Right lobe of liver (tissue), 6 donors: Measurements from ENCODE around the gene ZNRD2. TPM values are rescaled to one million over a fixed set of nuclear protein-coding genes. Genes with fewer than 3 reads are reported as not detected.

Source experiments
- ATAC-seq, 4 donors: fragments of 200-7000 bp; cut with Tn5 transposase; one replicate each; pipeline ENCODE4 v1.9.1; 2020; ENCODE audit warnings: mild to moderate bottlenecking in 4 of 4, moderate library complexity in 4 of 4
- DNase-seq, 3 donors: peaks; one replicate each; pipeline ENCODE4 v3.0.0-alpha.2; 2020
- H3K27ac ChIP-seq, 3 donors: fragments of 200-600 bp; one replicate each; pipeline ENCODE4 v1.8.0; 2022
- H3K27me3 ChIP-seq, 2 donors: fragments of 200-600 bp; one replicate each; pipeline ENCODE4 v1.8.0; 2022
- H3K36me3 ChIP-seq, 4 donors: fragments of 200-600 bp; sonication (generic) in 1 of 4; one replicate each; pipeline versions ENCODE4 v1.5.1 to v1.8.0; 2017 to 2022; ENCODE audit warnings: control low read depth in 1 of 4
- H3K4me1 ChIP-seq, 4 donors: fragments of 200-600 bp; sonication (generic) in 1 of 4; one replicate each; pipeline versions ENCODE4 v1.5.1 to v1.8.0; 2017 to 2022; ENCODE audit warnings: control low read depth in 1 of 4
- H3K4me3 ChIP-seq, 3 donors: fragments of 200-600 bp; one replicate each; pipeline ENCODE4 v1.8.0; 2022
- H3K9me3 ChIP-seq, 4 donors: fragments of 200-600 bp; sonication (generic) in 1 of 4; one replicate each; pipeline versions ENCODE4 v1.5.1 to v1.8.0; 2017 to 2022; ENCODE audit warnings: control low read depth in 1 of 4
- CTCF ChIP-seq, 4 donors: fragments of 200-600 bp in 3 of 4; fragments of 450-650 bp in 1 of 4; IDR thresholded peaks; one replicate each; pipeline versions ENCODE4 v1.5.1 to v1.8.0; 2016 to 2022; ENCODE audit warnings: antibody characterized with exemption in 4 of 4, mild to moderate bottlenecking in 2 of 4
- POLR2A ChIP-seq: fragments of 450-650 bp; IDR thresholded peaks from one replicate; pipeline ENCODE4 v1.6.1; 2017; ENCODE audit warnings: antibody characterized with exemption, mild to moderate bottlenecking
- WGBS: methylation state at CpG from one replicate; pipeline ENCODE4 v1.1.6; 2018; ENCODE audit warnings: low coverage, low lambda C conversion rate; ENCODE audit not compliant: insufficient coverage; ENCODE audit errors: missing lambda C conversion rate; 5-methylcytosine and 5-hydroxymethylcytosine counted together
- intact Hi-C, 2 donors: fragments of 100-400 bp; cut with DNase I; formaldehyde crosslinking; loops; one replicate each; pipeline versions ENCODE4 v1.11.2 to v1.14.1; 2022
- total RNA-seq, 6 experiments: library from RNA; depleted of rRNA in 2 of 6; stranded (reverse); fragments of >200 nt in 2 of 6; fragmentation: NEBNext Ultra II Directional in 3 of 6; extraction: Animal tissue kit (Norgen Biotek cat#: 25700) in 3 of 6; gene quantifications; one replicate each; pipeline versions ENCODE4 v1.1.0 to v1.2.4, GENCODE V29; 2016 to 2023
- donor health status: DM: no; HTN: yes; CAD: no.
- donor health status: DM: no; HTN: no; CAD: no.
- donor health status: DM: no; HTN: no; CAD: no.
- donor health status: DM: no; HTN: yes; CAD: no.
- donor health status: DM: no; HTN: yes; CAD: no.

ZNRD2 gene
- total RNA-seq, 6 experiments from 2014 or later: 11.6 to 43.2 (median 16.5) TPM

GRCh38 chr11:65558930-65559509, 11.3 kb upstream of the ZNRD2 start:
- Histone ChIP-seq H3K9me3 (no peaks in the 10 kb centered on the region), H3K27ac (peak overlapping the region; percentile 41 to 82 (median 56)), H3K4me3 (peak overlapping the region in 2 of 3 donors; percentile 50 to 55), H3K4me1 (peaks cover 0 to 8% (median 3%) of the 10 kb centered on the region in 4 donors), H3K36me3 (no peaks in the 10 kb centered on the region), H3K27me3 (no peaks in the 10 kb centered on the region)
- DNase-seq (peak in 1 of 3 donors; percentile 58), ATAC-seq (peak in 3 of 4 donors; percentile 3 to 4 (median 4))
- TF ChIP-seq CTCF (IDR thresholded peaks at IDR 0.05) (no peak), POLR2A (no peak)
- intact Hi-C loops: no loop called here
- WGBS: no CpG with 5 or more reads among the region's 19 CpGs

- no peak for TF ChIP-seq CTCF (IDR thresholded peaks at IDR 0.05)
- no peak for TF ChIP-seq POLR2A
- Histone ChIP-seq H3K36me3 (no peaks in the 10 kb centered on the region), H3K9me3 (no peaks in the 10 kb centered on the region), H3K27me3 (no peaks in the 10 kb centered on the region), H3K4me3 (no peak overlapping the region), H3K4me1 (peaks cover 0 to 8% (median 3%) of the 10 kb centered on the region in 4 donors), H3K27ac (peak overlapping the region; percentile 41 to 82 (median 56))
- intact Hi-C loops: no loop called here
- WGBS: 100% methylated on average over 1 of the region's 5 CpGs
- ATAC-seq (no peak), DNase-seq (no peak)
Measured at GRCh38 chr11:65559535-65559934, 10.7 kb upstream of the ZNRD2 start.

- no peaks in the 10 kb centered on the region for H3K36me3 ChIP-seq
- no peak for TF ChIP-seq CTCF (IDR thresholded peaks at IDR 0.05)
- TF ChIP-seq POLR2A: no peak
- WGBS: 27% methylated on average over 4 of the region's 5 CpGs
- no peak overlapping the region for H3K4me3 ChIP-seq
- no peaks in the 10 kb centered on the region for H3K9me3 ChIP-seq
- H3K27me3 ChIP-seq: no peaks in the 10 kb centered on the region
- DNase-seq (no peak), ATAC-seq (peak in 1 of 4 donors; percentile 5)
- H3K27ac ChIP-seq: peak overlapping the region in 1 of 3 donors; percentile 41
- intact Hi-C loops: no loop called here
- peaks cover 0 to 8% (median 3%) of the 10 kb centered on the region in 4 donors for H3K4me1 ChIP-seq
Measured at GRCh38 chr11:65559951-65560537, 10.2 kb upstream of the ZNRD2 start.

GRCh38 chr11:65560555-65561418, 9.5 kb upstream of the ZNRD2 start:
- Histone ChIP-seq H3K4me1 (peaks cover 0 to 8% (median 3%) of the 10 kb centered on the region in 4 donors), H3K4me3 (no peak overlapping the region), H3K9me3 (no peaks in the 10 kb centered on the region), H3K27ac (no peak overlapping the region), H3K36me3 (no peaks in the 10 kb centered on the region), H3K27me3 (no peaks in the 10 kb centered on the region)
- intact Hi-C loops: no loop called here
- DNase-seq (no peak), ATAC-seq (peak; percentile 5 to 33 (median 17))
- TF ChIP-seq POLR2A (no peak), CTCF (IDR thresholded peaks at IDR 0.05) (no peak)
- WGBS: 22% methylated on average over 10 of the region's 15 CpGs
